ENCODE data around the gene TWSG1.

- TF ChIP-seq CTCF (IDR thresholded peaks at IDR 0.05), result no peak
- TF ChIP-seq POLR2A (IDR thresholded peaks at IDR 0.05), result no peak
- TF ChIP-seq POLR2AphosphoS5 (IDR thresholded peaks at IDR 0.05), result no peak
- TF ChIP-seq EP300 (IDR thresholded peaks at IDR 0.05), result no peak
Observed at GRCh38 chr18:9446839-9447238, 112.3 kb downstream of the TWSG1 start.
